CD4-positive, alpha-beta memory T cell (primary cell): Measurements from ENCODE around the gene LRP10. TPM values are rescaled to one million over a fixed set of nuclear protein-coding genes. Genes with fewer than 3 reads are reported as not detected.
A peak's percentile ranks its signal among the peaks of the same experiment; 100 is the strongest.
"Not testable (repeated sequence)": the region's sequence is repeated elsewhere in the genome, so short reads cannot be mapped to it uniquely, and the experiment has no call there.

ENCODE experiments used
- CTCF ChIA-PET: fragments of 350-600 bp; sonication (Branson Sonifier 250); formaldehyde crosslinking; loops from one replicate; lab custom pipeline; 2021; ENCODE audit warnings: inconsistent platforms; ENCODE audit not compliant: partially characterized antibody; lab: Charles Lee
- POLR2A ChIA-PET: fragments of 350-600 bp; sonication (Branson Sonifier 250); formaldehyde crosslinking; loops from one replicate; lab custom pipeline; 2021; ENCODE audit not compliant: partially characterized antibody; lab: Charles Lee
- DNase-seq, 5 donors: peaks; one replicate each; pipeline versions ENCODE4 v3.0.0 to v3.0.0-alpha.2; 2020 to 2022; ENCODE audit warnings: mixed read lengths in 1 of 5
- H3K27ac ChIP-seq: one replicate; pipeline ENCODE4 v1.7.0; 2013; ENCODE audit warnings: low read depth, low read length
- H3K27me3 ChIP-seq: 2 replicates; pipeline ENCODE4 v1.7.0; 2013; ENCODE audit warnings: mild to moderate bottlenecking, low read length, moderate library complexity; ENCODE audit not compliant: insufficient read depth
- H3K36me3 ChIP-seq: 2 replicates; pipeline ENCODE4 v1.7.0; 2013; ENCODE audit warnings: mild to moderate bottlenecking, low read length, moderate library complexity; ENCODE audit not compliant: insufficient read depth
- H3K4me1 ChIP-seq: 2 replicates; pipeline ENCODE4 v1.7.0; 2013; ENCODE audit warnings: mild to moderate bottlenecking, low read length, moderate library complexity; ENCODE audit not compliant: insufficient read depth
- H3K4me3 ChIP-seq, 2 donors: one replicate each; pipeline ENCODE4 v1.7.0; 2013; ENCODE audit warnings: low read length in 2 of 2, mild to moderate bottlenecking in 1 of 2
- H3K9me3 ChIP-seq, 2 donors: one replicate each; pipeline ENCODE4 v1.7.0; 2013; ENCODE audit warnings: low read length in 2 of 2, control low read depth in 1 of 2; ENCODE audit not compliant: control insufficient read depth in 1 of 2
- H3K27ac Mint-ChIP-seq, 7 donors: one replicate each; pipeline ENCODE4 v1.8.0; 2020 to 2021; ENCODE audit warnings: mixed read lengths in 7 of 7, mild to moderate bottlenecking in 6 of 7, inconsistent platforms in 3 of 7, moderate library complexity in 3 of 7
- H3K27me3 Mint-ChIP-seq, 2 donors: one replicate each; pipeline ENCODE4 v1.8.0; 2020 to 2021; ENCODE audit warnings: mixed read lengths in 2 of 2
- H3K36me3 Mint-ChIP-seq, 2 donors: one replicate each; pipeline ENCODE4 v1.8.0; 2020 to 2021; ENCODE audit warnings: mixed read lengths in 2 of 2, inconsistent platforms in 1 of 2, mild to moderate bottlenecking in 1 of 2
- H3K4me1 Mint-ChIP-seq, 4 donors: one replicate each; pipeline ENCODE4 v1.8.0; 2020 to 2021; ENCODE audit warnings: mixed read lengths in 4 of 4, mild to moderate bottlenecking in 1 of 4
- H3K4me3 Mint-ChIP-seq, 8 donors: one replicate each; pipeline ENCODE4 v1.8.0; 2020 to 2021; ENCODE audit warnings: mixed read lengths in 8 of 8, mild to moderate bottlenecking in 7 of 8, moderate library complexity in 6 of 8, inconsistent platforms in 3 of 8
- H3K9me3 Mint-ChIP-seq, 8 donors: one replicate each; pipeline ENCODE4 v1.8.0; 2020 to 2021; ENCODE audit warnings: mixed read lengths in 8 of 8, mild to moderate bottlenecking in 5 of 8, inconsistent platforms in 3 of 8, moderate library complexity in 1 of 8
- intact Hi-C: fragments of 100-400 bp; cut with micrococcal nuclease; formaldehyde crosslinking; loops from one replicate; pipeline ENCODE4 v1.15.1; 2023
- polyA plus RNA-seq, 2 donors: library from polyadenylated mRNA; unstranded; fragments of 300-500 nt; fragmentation: Illumina TruSeq; gene quantifications; one replicate each; pipeline ENCODE4 v1.2.3, GENCODE V29; 2021
- total RNA-seq, 2 experiments: library from RNA; stranded (reverse); gene quantifications; one replicate each; pipeline ENCODE4 v1.2.3, GENCODE V29; 2021

Gene LRP10
- total and polyA plus RNA-seq, 4 experiments from 2014 or later = 92.0 to 118 (median 95.6) TPM

- CTCF ChIA-PET = interaction anchor here (0.9 to 19.6 kb wide), 7 partner anchors 8 to 277 kb away, joined by 3 to 403 read pairs (median 3); partner anchors contain the start of gene MRPL52
- H3K4me1 Mint-ChIP-seq = peaks cover 0 to 9% (median 6%) of the 10 kb centered on the region in 4 donors
- peaks cover 0 to 5% of the 10 kb centered on the region in 2 donors for H3K27me3 Mint-ChIP-seq
- Histone ChIP-seq H3K4me1 (peaks cover 9% of the 10 kb centered on the region), H3K4me3 (no peak overlapping the region), H3K9me3 (no peaks in the 10 kb centered on the region), H3K27ac (no peak overlapping the region), H3K27me3 (no peaks in the 10 kb centered on the region), H3K36me3 (no peaks in the 10 kb centered on the region)
- H3K27ac Mint-ChIP-seq = no peak overlapping the region
- H3K9me3 Mint-ChIP-seq = peaks cover 0 to 1% (median 0%) of the 10 kb centered on the region in 8 donors
- no peak for DNase-seq
- H3K4me3 Mint-ChIP-seq = no peak overlapping the region
- no peaks in the 10 kb centered on the region for H3K36me3 Mint-ChIP-seq
- intact Hi-C loops = no loop called here
- POLR2A ChIA-PET = no interaction called here
Measured at GRCh38 chr14:22848351-22849164, 23.0 kb upstream of the LRP10 start.

GRCh38 chr14:22849212-22849819 is 22.2 kb upstream of the LRP10 start:
- Histone ChIP-seq H3K9me3 (no peaks in the 10 kb centered on the region), H3K4me1 (peaks cover 10% of the 10 kb centered on the region), H3K27ac (no peak overlapping the region), H3K27me3 (no peaks in the 10 kb centered on the region), H3K4me3 (no peak overlapping the region), H3K36me3 (no peaks in the 10 kb centered on the region)
- intact Hi-C loops = no loop called here
- H3K4me3 Mint-ChIP-seq = no peak overlapping the region
- ChIA-PET POLR2A (interaction anchor here (1.1 kb wide), 1 partner anchor 10 kb away, joined by 3 read pairs; no protein-coding TSS in a partner anchor), CTCF (interaction anchor here (0.9 to 19.6 kb wide), 8 partner anchors 9 to 278 kb away, joined by 3 to 403 read pairs (median 5); partner anchors contain the start of genes MRPL52 and OXA1L)
- no peaks in the 10 kb centered on the region for H3K36me3 Mint-ChIP-seq
- no peak for DNase-seq
- H3K27ac Mint-ChIP-seq = no peak overlapping the region
- peaks cover 0 to 10% (median 6%) of the 10 kb centered on the region in 4 donors for H3K4me1 Mint-ChIP-seq
- H3K9me3 Mint-ChIP-seq = peaks cover 0 to 1% (median 0%) of the 10 kb centered on the region in 8 donors
- peaks cover 0 to 5% of the 10 kb centered on the region in 2 donors for H3K27me3 Mint-ChIP-seq

GRCh38 chr14:22850944-22851764 is 20.4 kb upstream of the LRP10 start:
- Mint-ChIP-seq H3K4me3 (no peak overlapping the region), H3K36me3 (no peaks in the 10 kb centered on the region), H3K9me3 (peaks cover 0 to 2% (median 0%) of the 10 kb centered on the region in 8 donors), H3K27ac (no peak overlapping the region), H3K27me3 (peaks cover 3 to 9% of the 10 kb centered on the region in 2 donors), H3K4me1 (peaks cover under 1 to 12% (median 7%) of the 10 kb centered on the region in 4 donors)
- intact Hi-C loops = loop anchor here (5.0 kb wide), 1 partner anchor 649 kb away; no protein-coding TSS in a partner anchor
- no peak for DNase-seq
- no peak overlapping the region for H3K4me3 ChIP-seq
- POLR2A ChIA-PET = interaction anchor here (0.8 to 1.7 kb wide), 4 partner anchors 68 to 294 kb away, joined by 3 to 7 read pairs (median 4); partner anchors contain the start of genes DAD1 and RBM23
- no peak overlapping the region for H3K27ac ChIP-seq
- CTCF ChIA-PET = interaction anchor here (0.8 to 19.6 kb wide), 21 partner anchors 11 to 873 kb away, joined by 3 to 403 read pairs (median 7); partner anchors contain the start of genes LRP10, MRPL52 and OXA1L
- H3K9me3 ChIP-seq = no peaks in the 10 kb centered on the region
- peaks cover 10% of the 10 kb centered on the region for H3K4me1 ChIP-seq
- no peaks in the 10 kb centered on the region for H3K36me3 ChIP-seq
- H3K27me3 ChIP-seq = no peaks in the 10 kb centered on the region

GRCh38 chr14:22852178-22852577 is 19.4 kb upstream of the LRP10 start:
- peak in 1 of 5 donors; percentile 24 for DNase-seq
- not testable (repeated sequence) for H3K9me3 Mint-ChIP-seq, H3K9me3 ChIP-seq, H3K36me3 ChIP-seq, H3K27ac ChIP-seq, H3K27ac Mint-ChIP-seq, H3K4me3 ChIP-seq, H3K27me3 ChIP-seq, H3K27me3 Mint-ChIP-seq, H3K36me3 Mint-ChIP-seq, H3K4me3 Mint-ChIP-seq
- H3K4me1 ChIP-seq = peaks cover 10% of the 10 kb centered on the region
- POLR2A ChIA-PET = interaction anchor here (1.0 to 4.1 kb wide), 8 partner anchors 19 to 296 kb away, joined by 4 to 20 read pairs (median 10); partner anchors contain the start of genes DAD1, LRP10 and OXA1L
- CTCF ChIA-PET = interaction anchor here (0.6 to 19.6 kb wide), 37 partner anchors 8 to 1012 kb away, joined by 3 to 403 read pairs (median 5); partner anchors contain the start of genes ACIN1, C14orf119, LRP10 and MRPL52
- intact Hi-C loops = loop anchor here (5.0 kb wide), 1 partner anchor 650 kb away; no protein-coding TSS in a partner anchor
- H3K4me1 Mint-ChIP-seq = peaks cover 2 to 16% (median 10%) of the 10 kb centered on the region in 4 donors

GRCh38 chr14:22852599-22852939 is 19.0 kb upstream of the LRP10 start:
- Mint-ChIP-seq H3K27me3 (peaks cover 5 to 9% of the 10 kb centered on the region in 2 donors), H3K36me3 (no peaks in the 10 kb centered on the region), H3K9me3 (peaks cover 0 to 2% (median 0%) of the 10 kb centered on the region in 8 donors), H3K4me1 (peaks cover 3 to 16% (median 10%) of the 10 kb centered on the region in 4 donors), H3K27ac (peak overlapping the region in 2 of 7 donors; percentile 52 to 83), H3K4me3 (no peak overlapping the region)
- DNase-seq = no peak
- Histone ChIP-seq H3K27me3 (no peaks in the 10 kb centered on the region), H3K9me3 (no peaks in the 10 kb centered on the region), H3K4me3 (no peak overlapping the region), H3K36me3 (no peaks in the 10 kb centered on the region), H3K4me1 (peaks cover 10% of the 10 kb centered on the region), H3K27ac (no peak overlapping the region)
- POLR2A ChIA-PET = interaction anchor here (0.9 to 4.1 kb wide), 9 partner anchors 18 to 296 kb away, joined by 3 to 20 read pairs (median 7); partner anchors contain the start of genes DAD1, LRP10 and OXA1L
- intact Hi-C loops = loop anchor here (5.0 kb wide), 1 partner anchor 650 kb away; no protein-coding TSS in a partner anchor
- CTCF ChIA-PET = interaction anchor here (0.6 to 19.6 kb wide), 39 partner anchors 9 to 1013 kb away, joined by 3 to 403 read pairs (median 5); partner anchors contain the start of genes ACIN1, C14orf119, DAD1 and LRP10
